Natural killer cell (primary cell): ENCODE results near the gene DIP2C. TPM values are rescaled to one million over a fixed set of nuclear protein-coding genes. Genes with fewer than 3 reads are reported as not detected.

Experiments
- ATAC-seq, 3 donors: fragments of 150-1000 bp in 2 of 3; fragments of 200-7000 bp in 1 of 3; cut with Tn5 transposase; 1 replicate in 1 of 3; 2 replicates in 2 of 3; pipeline ENCODE4 v1.10.0; 2021; ENCODE audit warnings: mild to moderate bottlenecking in 2 of 3, moderate library complexity in 2 of 3
- DNase-seq, 2 donors: peaks; one replicate each; pipeline versions ENCODE4 v3.0.0 to v3.0.0-alpha.2; 2013 to 2021; ENCODE audit warnings: mixed read lengths in 1 of 2
- H3K27ac ChIP-seq: one replicate; pipeline ENCODE4 v1.5.1; 2013; ENCODE audit warnings: mild to moderate bottlenecking, low read length
- H3K27me3 ChIP-seq: one replicate; pipeline ENCODE4 v1.6.1; 2013; ENCODE audit warnings: low read length; ENCODE audit not compliant: control insufficient read depth, insufficient read depth
- H3K36me3 ChIP-seq: one replicate; pipeline ENCODE4 v1.6.1; 2013; ENCODE audit warnings: low read length; ENCODE audit not compliant: control insufficient read depth, insufficient read depth
- H3K4me1 ChIP-seq: one replicate; pipeline ENCODE4 v1.6.1; 2013; ENCODE audit warnings: low read length; ENCODE audit not compliant: control insufficient read depth, insufficient read depth
- H3K4me3 ChIP-seq: one replicate; pipeline ENCODE4 v1.5.1; 2013; ENCODE audit warnings: low read length
- H3K9me3 ChIP-seq: one replicate; pipeline ENCODE4 v1.6.1; 2013; ENCODE audit warnings: low read length; ENCODE audit not compliant: control insufficient read depth, insufficient read depth
- H3K27ac Mint-ChIP-seq, 2 donors: one replicate each; pipeline ENCODE4 v1.8.0; 2022; ENCODE audit warnings: mild to moderate bottlenecking in 2 of 2, mixed read lengths in 2 of 2, moderate library complexity in 1 of 2
- H3K27me3 Mint-ChIP-seq, 2 donors: one replicate each; pipeline ENCODE4 v1.8.0; 2022; ENCODE audit warnings: low read depth in 2 of 2, mixed read lengths in 2 of 2
- H3K36me3 Mint-ChIP-seq: one replicate; pipeline ENCODE4 v1.8.0; 2022; ENCODE audit warnings: mixed read lengths
- H3K4me1 Mint-ChIP-seq, 2 donors: one replicate each; pipeline ENCODE4 v1.8.0; 2022; ENCODE audit warnings: mixed read lengths in 2 of 2
- H3K4me3 Mint-ChIP-seq: one replicate; pipeline ENCODE4 v1.8.0; 2022; ENCODE audit warnings: mild to moderate bottlenecking, moderate library complexity, mixed read lengths
- H3K9me3 Mint-ChIP-seq, 2 donors: one replicate each; pipeline ENCODE4 v1.8.0; 2022; ENCODE audit warnings: mixed read lengths in 2 of 2
- CTCF ChIP-seq: fragments of 200-600 bp; IDR thresholded peaks from one replicate; pipeline ENCODE4 v1.8.0; 2022; ENCODE audit warnings: antibody characterized with exemption
- whole genome bisulfite sequencing: methylation state at CpG from one replicate; pipeline ENCODE4 v1.1.7; 2013; ENCODE audit warnings: missing lambda C conversion rate; ENCODE audit not compliant: insufficient coverage; 5-methylcytosine and 5-hydroxymethylcytosine counted together
- intact Hi-C: fragments of 100-400 bp; cut with micrococcal nuclease; formaldehyde crosslinking; loops from one replicate; pipeline ENCODE4 v1.14.2; 2022
- total RNA-seq, 4 donors: library from RNA; stranded (reverse); fragments of 120-200 nt in 1 of 4; gene quantifications; one replicate each; pipeline versions ENCODE4 v1.2.3 to v1.2.4, GENCODE V29; 2013 to 2022

Gene DIP2C
- total RNA-seq, 3 donors from 2014 or later (not counting 1 experiment from before 2014, with no cell fraction given), result 1.5 to 5.8 (median 3.8) TPM

GRCh38 chr10:492836-493235, 196.6 kb downstream of the DIP2C start:
- Histone ChIP-seq H3K27me3 (no peaks in the 10 kb centered on the region), H3K4me1 (no peaks in the 10 kb centered on the region), H3K36me3 (no peaks in the 10 kb centered on the region), H3K27ac (no peak overlapping the region), H3K9me3 (no peaks in the 10 kb centered on the region), H3K4me3 (no peak overlapping the region)
- ATAC-seq (no peak), DNase-seq (no peak)
- intact Hi-C loops, result no loop called here
- Mint-ChIP-seq H3K36me3 (no peaks in the 10 kb centered on the region), H3K4me1 (no peaks in the 10 kb centered on the region), H3K27ac (no peak overlapping the region), H3K27me3 (peaks cover 23 to 28% of the 10 kb centered on the region in 2 donors), H3K4me3 (no peak overlapping the region), H3K9me3 (no peaks in the 10 kb centered on the region)
- 87% methylated on average over 10 of the region's 10 CpGs for WGBS
- no peak for TF ChIP-seq CTCF

DNA sequence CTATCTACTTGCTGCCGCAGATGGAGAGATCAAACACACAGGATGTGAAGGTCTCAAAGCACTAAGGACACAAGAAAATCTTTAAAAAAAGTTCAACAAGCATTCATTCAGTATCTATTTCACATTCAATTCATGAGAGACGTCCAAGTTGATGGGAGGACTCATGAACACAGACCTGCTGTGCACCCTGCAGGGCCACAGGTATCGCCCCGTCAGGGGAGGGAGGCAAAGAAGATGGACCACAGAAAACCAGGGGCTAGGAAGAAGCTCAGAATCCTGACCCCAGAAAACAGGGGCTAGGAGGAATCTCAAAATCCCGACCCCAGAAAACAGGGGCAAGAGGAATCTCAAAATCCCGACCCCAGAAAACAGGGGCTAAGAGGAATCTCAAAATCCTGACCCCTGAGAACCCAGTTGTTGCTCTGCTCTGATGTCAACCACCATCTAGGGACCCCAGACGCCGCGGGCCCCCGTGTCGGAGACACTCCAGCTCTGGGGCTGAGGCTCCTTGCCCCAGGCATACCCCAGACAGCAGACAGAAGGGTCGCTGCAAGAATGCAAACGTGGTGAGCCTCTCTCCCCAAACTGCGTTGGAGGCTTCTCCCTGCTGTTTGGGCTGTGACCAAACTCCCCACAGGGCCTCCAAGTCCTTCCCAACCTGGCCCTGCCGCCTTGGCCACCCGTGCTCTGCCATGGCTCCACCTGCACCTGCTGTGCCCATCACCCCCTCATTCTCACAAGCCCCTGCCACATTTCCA, 197.6 kb downstream of the DIP2C start:
- H3K4me3 ChIP-seq, result no peak overlapping the region
- TF ChIP-seq CTCF, result no peak
- 87% methylated on average over 16 of the region's 16 CpGs for WGBS
- ATAC-seq (no peak), DNase-seq (no peak)
- Mint-ChIP-seq H3K36me3 (no peaks in the 10 kb centered on the region), H3K4me3 (no peak overlapping the region), H3K27ac (no peak overlapping the region), H3K27me3 (peaks cover 23 to 28% of the 10 kb centered on the region in 2 donors), H3K9me3 (no peaks in the 10 kb centered on the region), H3K4me1 (no peaks in the 10 kb centered on the region)
- no peaks in the 10 kb centered on the region for H3K36me3 ChIP-seq
- no peaks in the 10 kb centered on the region for H3K27me3 ChIP-seq
- no peaks in the 10 kb centered on the region for H3K4me1 ChIP-seq
- no peaks in the 10 kb centered on the region for H3K9me3 ChIP-seq
- no peak overlapping the region for H3K27ac ChIP-seq
- intact Hi-C loops, result no loop called here

- Histone ChIP-seq H3K4me1 (no peaks in the 10 kb centered on the region), H3K27me3 (no peaks in the 10 kb centered on the region), H3K27ac (no peak overlapping the region), H3K9me3 (no peaks in the 10 kb centered on the region), H3K36me3 (no peaks in the 10 kb centered on the region), H3K4me3 (no peak overlapping the region)
- Mint-ChIP-seq H3K36me3 (no peaks in the 10 kb centered on the region), H3K4me3 (no peak overlapping the region), H3K27ac (no peak overlapping the region), H3K27me3 (peaks cover 23 to 28% of the 10 kb centered on the region in 2 donors), H3K9me3 (no peaks in the 10 kb centered on the region), H3K4me1 (peaks cover 0 to under 1% of the 10 kb centered on the region in 2 donors)
- no peak for DNase-seq
- intact Hi-C loops, result no loop called here
- TF ChIP-seq CTCF, result no peak
- ATAC-seq, result no peak
- WGBS, result 71% methylated on average over 23 of the region's 23 CpGs
Measured at GRCh38 chr10:490891-491571, 198.4 kb downstream of the DIP2C start.
